OCI-LY1 (cell line): ENCODE measurements around the gene SPATA31D4.

Source experiments
- H2AFZ ChIP-seq: fragments of 200-600 bp; sonication (generic), shearing (Covaris generic); 2 replicates; pipeline ENCODE4 v1.6.0; 2014; ENCODE audit warnings: antibody characterized with exemption, mild to moderate bottlenecking, low read length
- H3F3A ChIP-seq: fragments of 200-600 bp; sonication (generic), shearing (Covaris generic); 2 replicates; pipeline ENCODE4 v1.6.0; 2014; ENCODE audit warnings: mild to moderate bottlenecking, antibody characterized with exemption, low read length, moderate library complexity; ENCODE audit not compliant: insufficient read depth
- H3K27ac ChIP-seq: fragments of 200-600 bp; sonication (generic); 2 replicates; pipeline ENCODE4 v1.5.1; 2014; ENCODE audit warnings: low read length, mixed run types, mild to moderate bottlenecking, low read depth; ENCODE audit not compliant: poor library complexity, severe bottlenecking
- H3K27me3 ChIP-seq: fragments of 200-600 bp; sonication (generic); 2 replicates; pipeline ENCODE4 v1.6.0; 2014; ENCODE audit warnings: antibody characterized with exemption, mild to moderate bottlenecking, low read length, moderate library complexity; ENCODE audit not compliant: insufficient read depth
- H3K36me3 ChIP-seq: fragments of 200-600 bp; sonication (generic); 2 replicates; pipeline ENCODE4 v1.6.1; 2014; ENCODE audit warnings: mild to moderate bottlenecking, antibody characterized with exemption, low read length, moderate library complexity, mixed read lengths; ENCODE audit not compliant: insufficient read depth
- H3K4me1 ChIP-seq: fragments of 200-600 bp; sonication (generic); 2 replicates; pipeline ENCODE4 v1.5.1; 2014; ENCODE audit warnings: mild to moderate bottlenecking, low read length, moderate library complexity; ENCODE audit not compliant: insufficient read depth, severe bottlenecking
- H3K4me2 ChIP-seq: fragments of 200-600 bp; sonication (generic), shearing (Covaris generic); 2 replicates; pipeline ENCODE4 v1.6.1; 2014; ENCODE audit warnings: low read length
- H3K4me3 ChIP-seq: fragments of 200-600 bp; sonication (generic); 2 replicates; pipeline ENCODE4 v1.5.1; 2014; ENCODE audit warnings: low read length, low read depth, mild to moderate bottlenecking, mixed read lengths; ENCODE audit not compliant: poor library complexity, severe bottlenecking
- H3K79me2 ChIP-seq: fragments of 200-600 bp; shearing (Covaris generic); 2 replicates; pipeline ENCODE4 v1.6.1; 2016; ENCODE audit warnings: mixed run types, low read length, mixed read lengths; ENCODE audit not compliant: insufficient read depth
- H3K9ac ChIP-seq: fragments of 200-600 bp; sonication (generic), shearing (Covaris generic); 2 replicates; pipeline ENCODE4 v1.6.1; 2014; ENCODE audit warnings: mild to moderate bottlenecking, low read length, mixed read lengths
- H3K9me2 ChIP-seq: fragments of 200-600 bp; sonication (generic), shearing (Covaris generic); 2 replicates; pipeline ENCODE4 v1.6.1; 2014; ENCODE audit warnings: low read depth, mild to moderate bottlenecking, low read length, mixed read lengths
- H3K9me3 ChIP-seq: fragments of 200-600 bp; shearing (Covaris generic); 2 replicates; pipeline ENCODE4 v1.6.1; 2014; ENCODE audit warnings: low read length, mixed read lengths
- H4K20me1 ChIP-seq: fragments of 200-600 bp; sonication (generic), shearing (Covaris generic); 2 replicates; pipeline ENCODE4 v1.6.0; 2016; ENCODE audit warnings: mild to moderate bottlenecking, low read length; ENCODE audit not compliant: insufficient read depth
- EZH2 ChIP-seq: fragments of 200-600 bp; sonication (generic), shearing (Covaris generic); IDR thresholded peaks from 2 replicates; pipeline ENCODE4 v1.8.0; 2017; ENCODE audit warnings: borderline replicate concordance, mixed run types, mild to moderate bottlenecking, antibody characterized with exemption, low read length, moderate library complexity, mixed read lengths
- TF ChIP-seq, protein P1 (sequence below): fragments of 200-600 bp; sonication (generic), shearing (Covaris generic); IDR thresholded peaks from 2 replicates; pipeline ENCODE4 v1.5.1; 2017; ENCODE audit warnings: mild to moderate bottlenecking, antibody characterized with exemption, low read length, moderate library complexity, mixed read lengths

SPATA31D4 gene

DNA sequence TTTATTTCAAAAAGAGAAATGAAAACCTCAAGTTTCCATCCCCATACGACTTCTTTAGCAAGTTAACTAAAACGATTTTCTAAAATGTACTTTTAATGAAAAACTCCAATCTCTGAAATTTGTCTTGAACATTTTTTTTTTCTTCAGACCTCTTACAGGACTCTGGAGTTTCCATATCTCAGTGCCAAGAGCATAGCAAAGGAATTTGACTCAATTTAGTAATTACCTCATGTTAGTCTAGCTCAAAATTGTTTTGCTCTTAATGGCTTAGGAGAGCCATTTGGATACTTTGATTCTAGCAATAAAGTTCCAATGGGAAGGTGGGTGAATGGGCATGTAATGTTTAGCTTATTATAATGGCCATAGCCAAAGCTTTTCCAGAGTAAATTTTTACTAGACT lies 26.0 kb upstream of the SPATA31D4 start:
- no peaks in the 10 kb centered on the region for H3K9me2 ChIP-seq
- H3K9ac ChIP-seq = no peak overlapping the region
- no peak overlapping the region for H3K27ac ChIP-seq
- no peaks in the 10 kb centered on the region for H3F3A ChIP-seq
- no peak overlapping the region for H3K4me2 ChIP-seq
- no peak overlapping the region for H3K4me3 ChIP-seq
- no peaks in the 10 kb centered on the region for H3K27me3 ChIP-seq
- TF ChIP-seq, protein P1, sequence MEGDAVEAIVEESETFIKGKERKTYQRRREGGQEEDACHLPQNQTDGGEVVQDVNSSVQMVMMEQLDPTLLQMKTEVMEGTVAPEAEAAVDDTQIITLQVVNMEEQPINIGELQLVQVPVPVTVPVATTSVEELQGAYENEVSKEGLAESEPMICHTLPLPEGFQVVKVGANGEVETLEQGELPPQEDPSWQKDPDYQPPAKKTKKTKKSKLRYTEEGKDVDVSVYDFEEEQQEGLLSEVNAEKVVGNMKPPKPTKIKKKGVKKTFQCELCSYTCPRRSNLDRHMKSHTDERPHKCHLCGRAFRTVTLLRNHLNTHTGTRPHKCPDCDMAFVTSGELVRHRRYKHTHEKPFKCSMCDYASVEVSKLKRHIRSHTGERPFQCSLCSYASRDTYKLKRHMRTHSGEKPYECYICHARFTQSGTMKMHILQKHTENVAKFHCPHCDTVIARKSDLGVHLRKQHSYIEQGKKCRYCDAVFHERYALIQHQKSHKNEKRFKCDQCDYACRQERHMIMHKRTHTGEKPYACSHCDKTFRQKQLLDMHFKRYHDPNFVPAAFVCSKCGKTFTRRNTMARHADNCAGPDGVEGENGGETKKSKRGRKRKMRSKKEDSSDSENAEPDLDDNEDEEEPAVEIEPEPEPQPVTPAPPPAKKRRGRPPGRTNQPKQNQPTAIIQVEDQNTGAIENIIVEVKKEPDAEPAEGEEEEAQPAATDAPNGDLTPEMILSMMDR = no peak
- no peak for TF ChIP-seq EZH2
- H3K4me1 ChIP-seq = no peaks in the 10 kb centered on the region
- H3K9me3 ChIP-seq = no peaks in the 10 kb centered on the region
- no peaks in the 10 kb centered on the region for H3K36me3 ChIP-seq
- no peaks in the 10 kb centered on the region for H3K79me2 ChIP-seq
- no peaks in the 10 kb centered on the region for H4K20me1 ChIP-seq
- no peak overlapping the region for H2AFZ ChIP-seq

DNA sequence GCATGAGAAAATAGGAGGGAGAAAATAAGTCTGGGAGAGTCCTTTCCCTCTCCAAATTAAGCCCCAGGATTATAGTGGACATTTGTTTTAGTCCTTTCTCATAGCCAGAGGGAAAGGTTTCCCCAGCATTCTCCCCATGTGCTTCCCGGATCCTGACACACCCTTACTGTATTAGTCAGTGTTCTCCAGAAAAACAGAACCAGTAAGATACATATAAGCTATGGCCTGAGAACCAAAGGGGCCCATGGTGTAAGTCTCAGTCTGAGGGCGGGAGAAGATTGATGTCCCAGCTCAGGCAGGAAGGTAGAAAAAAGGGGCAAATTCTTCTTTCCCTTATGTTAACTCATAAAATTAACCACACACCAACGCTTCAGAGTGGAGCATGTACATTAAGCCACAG lies 25.6 kb upstream of the SPATA31D4 start:
- Histone ChIP-seq H3K27ac (no peak overlapping the region), H3K9me3 (no peaks in the 10 kb centered on the region), H3K4me1 (no peaks in the 10 kb centered on the region), H3K9ac (no peak overlapping the region), H3K9me2 (no peaks in the 10 kb centered on the region), H4K20me1 (no peaks in the 10 kb centered on the region), H3K4me3 (no peak overlapping the region), H3K4me2 (no peak overlapping the region), H3K79me2 (no peaks in the 10 kb centered on the region), H3K36me3 (no peaks in the 10 kb centered on the region), H3K27me3 (no peaks in the 10 kb centered on the region), H2AFZ (no peak overlapping the region), H3F3A (no peaks in the 10 kb centered on the region)
- TF ChIP-seq EZH2 = no peak

DNA sequence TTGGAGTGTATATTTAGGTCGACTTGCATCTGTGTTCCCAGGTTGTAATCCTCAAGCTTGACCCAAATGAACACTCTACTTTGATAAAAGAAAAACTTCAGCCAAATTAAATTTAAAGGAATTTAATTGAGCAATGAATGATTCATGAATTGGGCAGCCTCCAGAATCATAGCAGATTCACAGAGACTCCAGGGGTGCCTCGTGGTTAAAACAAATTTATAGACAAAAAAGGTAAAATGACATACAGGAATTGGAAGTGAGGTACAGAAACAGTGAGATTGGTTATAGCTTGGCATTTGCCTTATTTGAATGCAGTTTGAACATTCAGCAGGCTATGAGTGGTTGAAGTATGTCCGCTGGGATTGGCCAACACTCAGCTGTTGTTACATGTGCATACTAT lies 21.6 kb upstream of the SPATA31D4 start:
- Histone ChIP-seq H3K9ac (no peak overlapping the region), H3K4me3 (no peak overlapping the region), H3K27ac (no peak overlapping the region), H3K4me1 (no peaks in the 10 kb centered on the region), H4K20me1 (no peaks in the 10 kb centered on the region), H3K79me2 (no peaks in the 10 kb centered on the region), H3K36me3 (no peaks in the 10 kb centered on the region), H2AFZ (no peak overlapping the region), H3F3A (no peaks in the 10 kb centered on the region), H3K9me3 (no peaks in the 10 kb centered on the region), H3K9me2 (no peaks in the 10 kb centered on the region), H3K4me2 (no peak overlapping the region), H3K27me3 (no peaks in the 10 kb centered on the region)
- no peak for TF ChIP-seq EZH2
- TF ChIP-seq, protein P1 = no peak

DNA sequence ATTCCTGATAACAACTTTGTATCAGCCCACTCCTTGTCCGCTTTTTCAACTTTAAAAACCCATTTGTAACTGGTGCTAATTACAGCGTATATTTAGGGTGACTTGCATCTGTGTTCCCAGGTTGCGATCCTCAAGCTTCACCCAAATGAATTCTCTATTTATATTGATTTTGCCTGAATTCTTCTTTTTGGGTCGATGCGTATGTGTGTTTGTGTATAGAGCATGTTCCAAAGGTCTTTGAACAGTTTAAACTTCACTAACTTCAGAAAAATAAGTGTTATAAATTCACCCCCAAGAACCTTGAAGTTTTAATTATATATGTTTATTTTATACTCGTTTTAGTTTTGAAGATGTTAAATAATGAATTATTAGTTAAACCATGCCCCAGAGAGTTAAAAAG lies 16.1 kb upstream of the SPATA31D4 start:
- no peaks in the 10 kb centered on the region; the same call in 1 of the 2 replicates for H3K36me3 ChIP-seq
- no peaks in the 10 kb centered on the region for H3K4me1 ChIP-seq
- H3F3A ChIP-seq = no peaks in the 10 kb centered on the region
- H3K4me3 ChIP-seq = no peak overlapping the region
- H3K27ac ChIP-seq = no peak overlapping the region
- H3K9ac ChIP-seq = no peak overlapping the region
- no peaks in the 10 kb centered on the region for H3K79me2 ChIP-seq
- no peaks in the 10 kb centered on the region for H3K9me2 ChIP-seq
- no peaks in the 10 kb centered on the region for H4K20me1 ChIP-seq
- H3K4me2 ChIP-seq = no peak overlapping the region
- H3K9me3 ChIP-seq = no peaks in the 10 kb centered on the region
- H3K27me3 ChIP-seq = no peaks in the 10 kb centered on the region
- TF ChIP-seq, protein P1 = no peak
- no peak for TF ChIP-seq EZH2
- H2AFZ ChIP-seq = no peak overlapping the region
